ENCODE data around the gene SLC26A9.
A peak's percentile ranks its signal among the peaks of the same experiment; 100 is the strongest.
"Not testable (repeated sequence)": the region's sequence is repeated elsewhere in the genome, so short reads cannot be mapped to it uniquely, and the experiment has no call there.

SLC26A9 gene

DNA sequence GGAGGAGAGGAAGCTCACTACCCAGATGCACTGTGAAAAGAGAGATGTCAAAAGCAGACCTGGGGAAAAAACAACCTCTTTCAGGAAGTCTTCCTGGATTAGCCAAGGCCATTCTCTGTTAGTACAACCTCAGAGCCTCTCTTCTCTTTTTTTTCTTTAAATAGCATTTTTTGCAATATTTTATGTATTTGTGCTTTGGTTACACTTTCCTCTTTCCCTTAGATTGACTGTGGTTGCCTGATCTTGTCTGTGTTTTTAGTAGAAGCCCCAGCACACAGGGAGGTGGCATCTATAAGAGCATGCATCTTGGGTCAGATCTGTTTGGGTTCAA is 18.8 kb downstream of the SLC26A9 start:
- no peak for DNase-seq (ENCODE audit: low spot score)

- DNase-seq (ENCODE audit: low spot score): no peak
Measured at GRCh38 chr1:205923651-205924459, 19.4 kb downstream of the SLC26A9 start.

GRCh38 chr1:205922806-205923205 is 20.4 kb downstream of the SLC26A9 start:
- DNase-seq (ENCODE audit: low spot score): no peak

- no peak for DNase-seq (ENCODE audit: low spot score)
Measured at GRCh38 chr1:205922314-205922713, 20.9 kb downstream of the SLC26A9 start.

GRCh38 chr1:205921570-205921909 is 21.7 kb downstream of the SLC26A9 start:
- no peak for DNase-seq (ENCODE audit: low spot score)

DNA sequence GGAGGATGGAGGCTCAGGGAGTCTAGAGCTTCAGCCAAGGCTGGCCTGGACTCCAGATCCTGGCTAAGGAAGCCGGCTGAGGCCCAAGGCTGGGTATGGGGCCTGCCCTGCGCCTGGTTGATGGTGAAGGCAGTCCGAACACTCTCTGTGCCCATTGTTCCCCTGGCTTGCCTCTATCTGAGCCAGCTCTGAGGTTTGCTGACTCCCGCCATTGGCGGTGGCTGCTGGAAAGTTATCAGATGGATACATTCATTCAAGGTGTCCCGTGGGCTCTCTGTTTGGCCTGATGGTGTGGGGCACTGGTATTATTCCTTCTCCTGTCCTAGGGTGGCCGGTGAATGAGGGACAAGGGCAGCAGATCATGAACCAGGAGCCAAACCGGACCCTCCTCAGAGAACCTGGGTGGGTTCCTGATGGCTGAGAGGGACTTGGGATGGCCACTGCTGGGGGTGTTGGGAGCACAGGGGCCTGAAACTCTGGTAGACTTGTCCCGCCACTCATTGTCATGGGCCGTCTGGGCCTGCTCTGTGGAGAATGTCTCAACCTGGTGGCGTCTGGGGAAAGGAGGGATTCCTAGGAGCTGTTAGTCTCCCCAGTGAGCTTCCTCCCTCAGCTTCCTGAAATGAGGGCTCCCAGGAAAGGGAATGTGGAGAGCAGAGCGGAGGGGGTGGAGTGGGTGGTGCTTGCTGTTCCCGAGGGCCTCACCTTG is 22.2 kb downstream of the SLC26A9 start:
- DNase-seq (ENCODE audit: low spot score): no peak

DNA sequence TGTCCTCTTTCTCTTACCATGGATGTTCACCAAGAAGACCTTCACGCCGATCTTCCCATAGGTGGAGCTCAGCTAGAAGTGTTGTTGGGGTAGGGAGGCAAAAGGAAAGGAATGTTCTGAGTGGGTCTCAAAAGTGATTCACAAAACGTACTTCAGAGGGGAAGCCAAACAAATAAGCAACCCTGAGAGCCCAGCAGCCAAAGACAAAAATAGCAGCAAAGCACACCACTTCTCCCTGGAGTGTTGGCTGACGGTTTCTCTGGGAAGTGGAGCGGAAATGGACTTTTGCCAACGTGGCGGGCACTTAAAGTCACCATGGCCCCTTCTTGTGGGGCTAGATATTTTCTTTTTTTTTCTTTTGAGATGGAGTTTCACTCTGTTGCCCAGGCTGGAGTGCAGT is 23.1 kb downstream of the SLC26A9 start:
- DNase-seq (ENCODE audit: low spot score): no peak

- peak; percentile 61 for DNase-seq (ENCODE audit: low spot score)
Measured at GRCh38 chr1:205918955-205919746, 24.1 kb downstream of the SLC26A9 start.

- no peak for DNase-seq (ENCODE audit: low spot score)
Measured at GRCh38 chr1:205917466-205918238, 25.6 kb downstream of the SLC26A9 start.

DNA sequence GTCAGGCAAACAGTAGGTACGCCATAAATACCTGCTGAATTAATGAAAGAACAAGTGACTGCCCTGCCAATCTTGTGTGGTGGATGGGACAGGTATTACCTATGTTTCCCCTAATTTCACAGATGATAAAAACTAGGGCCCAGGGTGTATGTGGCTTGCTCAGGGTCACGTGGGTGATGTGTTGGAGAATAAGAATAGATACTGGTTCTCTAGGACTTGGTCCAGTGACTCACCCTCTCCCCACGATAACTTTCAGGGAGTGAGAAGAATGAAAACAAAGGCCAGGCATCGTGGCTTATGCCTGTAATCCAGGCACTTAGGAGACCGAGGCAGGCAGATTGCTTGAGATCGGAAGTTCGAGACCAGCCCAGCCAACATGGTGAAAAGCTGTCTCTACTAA is 26.7 kb downstream of the SLC26A9 start:
- DNase-seq (ENCODE audit: low spot score): no peak

- DNase-seq (ENCODE audit: low spot score): no peak
Measured at GRCh38 chr1:205915354-205915990, 27.8 kb downstream of the SLC26A9 start.

DNA sequence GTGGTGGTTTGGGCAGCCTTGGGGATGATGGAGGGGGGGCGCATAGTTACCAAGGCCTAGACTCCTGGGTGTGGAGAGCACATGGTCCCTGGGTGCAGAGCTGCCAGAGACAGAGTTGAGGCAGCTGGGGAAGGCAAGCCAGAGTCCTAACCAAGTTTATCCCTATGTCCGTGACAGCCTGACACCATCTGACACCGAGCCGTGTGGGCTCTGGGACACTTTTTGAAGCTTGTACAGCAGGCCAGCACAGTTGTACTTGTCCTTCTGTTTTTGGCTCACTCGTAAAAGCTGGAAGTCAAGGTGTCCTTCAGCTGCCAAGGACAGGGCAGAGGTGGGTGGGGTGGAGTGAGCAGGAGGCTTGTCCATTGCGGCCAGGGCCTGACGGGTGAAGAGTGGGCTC is 28.5 kb downstream of the SLC26A9 start:
- no peak for DNase-seq (ENCODE audit: low spot score)

GRCh38 chr1:205914155-205914507 is 29.1 kb downstream of the SLC26A9 start:
- no peak for DNase-seq (ENCODE audit: low spot score)

GRCh38 chr1:205913451-205914154 is 29.7 kb downstream of the SLC26A9 start:
- DNase-seq (ENCODE audit: low spot score): no peak

DNA sequence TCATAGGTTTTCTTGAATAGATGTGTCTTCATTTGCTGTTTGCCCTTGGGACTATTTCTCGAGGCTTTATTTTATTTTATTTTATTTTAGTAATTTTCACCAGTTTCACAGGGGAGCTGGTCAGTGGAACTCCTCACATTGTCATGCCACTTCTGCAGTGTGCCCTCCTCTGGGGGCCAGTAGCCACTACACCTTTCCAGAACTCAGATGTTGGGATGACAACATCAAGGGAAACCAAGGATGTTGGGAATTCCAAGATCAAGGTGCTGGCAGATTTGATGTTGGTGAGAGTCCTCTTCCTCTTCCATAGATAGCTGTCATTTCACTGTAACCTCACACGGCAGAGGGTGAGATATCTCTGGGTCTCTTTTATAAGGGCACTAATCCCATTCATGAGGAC is 35.5 kb downstream of the SLC26A9 start:
- no peak for DNase-seq (ENCODE audit: low spot score)

- not testable (repeated sequence) for DNase-seq (ENCODE audit: low spot score)
Measured at GRCh38 chr1:205905095-205905494, 38.2 kb downstream of the SLC26A9 start.

DNA sequence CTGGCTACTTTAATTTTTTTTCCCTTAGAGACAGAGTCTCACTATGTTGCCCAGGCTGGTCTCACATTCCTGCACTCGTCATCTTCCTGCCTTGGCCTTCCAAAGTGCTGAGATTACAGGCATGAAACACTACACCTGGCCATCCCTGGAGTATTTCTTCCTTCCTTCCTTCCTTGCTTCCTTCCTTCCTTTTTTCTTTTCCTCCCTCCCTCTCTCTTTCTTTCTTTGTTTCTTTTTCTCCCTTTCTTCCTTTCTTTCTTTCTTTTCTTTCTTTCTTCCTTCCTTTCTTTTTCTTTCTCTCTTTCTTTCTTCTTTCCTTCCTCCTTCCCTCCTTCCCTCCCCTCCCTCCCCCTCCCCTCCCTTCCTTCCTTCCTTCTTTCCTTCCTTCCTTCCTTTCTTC is 46.9 kb downstream of the SLC26A9 start:
- DNase-seq (ENCODE audit: low spot score): no peak

DNA sequence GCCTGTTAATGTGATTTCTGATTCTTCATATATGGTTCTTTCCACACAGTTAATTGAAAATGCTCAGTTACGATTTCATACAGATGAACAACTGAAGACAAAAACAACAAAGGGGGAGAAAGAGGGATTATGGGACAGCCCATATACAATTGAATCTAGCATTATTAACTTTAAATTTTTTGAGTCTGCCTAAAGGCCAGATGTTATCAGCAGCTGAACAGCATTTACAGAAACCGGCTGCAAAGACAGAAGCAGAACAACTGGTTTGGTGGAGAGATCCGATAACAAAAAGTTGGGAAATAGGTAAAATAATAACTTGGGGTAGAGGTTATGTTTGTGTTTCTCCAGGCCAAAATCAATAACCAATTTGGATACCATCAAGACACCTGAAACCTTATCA is 49.1 kb downstream of the SLC26A9 start:
- not testable (repeated sequence) for DNase-seq (ENCODE audit: low spot score)

DNA sequence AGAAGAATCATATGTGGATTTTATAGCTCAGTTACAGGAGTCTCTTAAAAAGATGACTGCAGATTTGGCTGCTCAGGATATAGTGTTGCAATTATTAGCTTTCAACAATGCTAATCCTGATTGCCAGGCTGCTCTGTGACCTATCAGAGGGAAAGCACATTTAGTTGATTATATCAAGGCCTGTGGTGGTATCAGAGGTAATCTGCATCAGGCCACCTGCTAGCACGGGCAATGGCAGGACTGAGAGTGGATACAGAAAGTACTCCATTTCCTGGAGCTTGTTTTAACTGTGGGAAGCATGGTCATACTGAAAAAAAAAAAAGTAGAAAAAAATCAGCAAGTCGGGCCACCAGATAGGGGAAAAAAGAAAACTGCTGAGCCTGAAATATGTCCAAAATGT is 51.1 kb downstream of the SLC26A9 start:
- DNase-seq (ENCODE audit: low spot score): not testable (repeated sequence)

- DNase-seq (ENCODE audit: low spot score): not testable (repeated sequence)
Measured at GRCh38 chr1:205891481-205891880, 51.8 kb downstream of the SLC26A9 start.

DNA sequence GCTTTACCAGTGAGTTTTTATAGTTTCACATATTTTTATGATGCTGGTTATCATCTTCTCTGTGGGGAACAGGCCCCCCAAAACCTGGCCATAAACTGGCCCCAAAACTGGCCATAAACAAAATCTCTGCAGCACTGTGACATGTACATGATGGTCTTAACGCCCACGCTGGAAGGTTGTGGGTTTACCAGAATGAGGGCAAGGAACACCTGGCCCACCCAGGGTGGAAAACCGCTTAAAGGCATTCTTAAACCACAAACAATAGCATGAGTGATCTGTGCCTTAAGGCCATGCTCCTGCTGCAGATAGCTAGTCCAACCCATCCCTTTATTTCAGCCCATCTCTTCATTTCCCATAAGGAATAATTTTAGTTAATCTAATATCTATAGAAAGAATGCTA is 52.6 kb downstream of the SLC26A9 start:
- not testable (repeated sequence) for DNase-seq (ENCODE audit: low spot score)

All from HuH-7.5 (cell line).